Esophagus muscularis mucosa (tissue), 3 donors: ENCODE data around the gene MYL5.

Source experiments
- CTCF ChIP-seq, 3 experiments: fragments of 200-600 bp in 2 of 3; fragments of 450-650 bp in 1 of 3; sonication (generic) in 2 of 3; IDR thresholded peaks; one replicate each; pipeline ENCODE4 v1.5.1; 2017 to 2019; ENCODE audit warnings: antibody characterized with exemption in 3 of 3, mild to moderate bottlenecking in 2 of 3, moderate library complexity in 1 of 3
- POLR2AphosphoS5 ChIP-seq, 2 donors: sonication (generic); formaldehyde crosslinking; IDR thresholded peaks; one replicate each; pipeline ENCODE4 v1.6.1; 2017; ENCODE audit warnings: antibody characterized with exemption in 2 of 2

- no peak for TF ChIP-seq CTCF (IDR thresholded peaks at IDR 0.05)
- TF ChIP-seq POLR2AphosphoS5 (IDR thresholded peaks at IDR 0.05) = no peak
Measured at GRCh38 chr4:704198-704891, 30.0 kb downstream of the MYL5 start.
